ENCODE data around the gene BAIAP3. TPM values are rescaled to one million over a fixed set of nuclear protein-coding genes. Genes with fewer than 3 reads are reported as not detected.

BAIAP3 gene
- polyA plus RNA-seq, 1 donor from 2014 or later = 65.2 TPM

DNA sequence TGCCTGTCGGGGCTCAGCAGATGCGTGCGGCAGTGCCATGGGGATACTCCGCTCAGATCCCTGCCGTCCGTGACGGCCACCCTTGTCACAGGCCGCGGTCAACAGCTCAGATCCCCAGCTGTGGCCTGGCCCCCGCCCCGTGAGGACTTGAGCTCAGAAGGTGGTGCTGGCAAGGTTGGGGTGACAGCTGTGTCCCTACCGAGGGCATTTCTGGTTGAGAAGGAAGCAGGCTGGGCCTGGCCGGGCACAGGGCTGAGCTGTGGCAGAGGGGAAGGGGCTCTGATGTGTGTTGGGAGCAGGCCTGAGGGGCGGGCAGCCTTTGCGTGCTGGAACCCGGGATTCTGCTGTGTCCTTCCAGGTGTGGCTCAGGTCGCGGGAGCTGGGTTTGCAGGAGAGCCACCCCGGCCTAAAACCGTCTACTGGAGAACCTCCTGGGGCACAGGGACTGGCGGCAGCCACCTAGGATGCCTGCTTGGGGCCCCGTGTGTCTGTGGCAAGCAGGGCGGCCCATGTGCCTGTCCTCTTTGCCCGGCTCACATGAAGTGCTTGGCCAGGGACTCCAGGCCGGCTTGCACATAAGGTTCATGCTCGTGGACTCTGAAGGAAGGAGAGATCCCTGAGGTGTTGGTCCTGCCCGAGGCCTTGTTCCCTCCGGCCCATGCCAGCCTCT is 18.9 kb upstream of the BAIAP3 start:
- no peak for TF ChIP-seq EZH2 (IDR thresholded peaks at IDR 0.05; ENCODE audit: borderline replicate concordance, insufficient read depth, low read length, poor library complexity, severe bottlenecking)
- TF ChIP-seq, protein P1, sequence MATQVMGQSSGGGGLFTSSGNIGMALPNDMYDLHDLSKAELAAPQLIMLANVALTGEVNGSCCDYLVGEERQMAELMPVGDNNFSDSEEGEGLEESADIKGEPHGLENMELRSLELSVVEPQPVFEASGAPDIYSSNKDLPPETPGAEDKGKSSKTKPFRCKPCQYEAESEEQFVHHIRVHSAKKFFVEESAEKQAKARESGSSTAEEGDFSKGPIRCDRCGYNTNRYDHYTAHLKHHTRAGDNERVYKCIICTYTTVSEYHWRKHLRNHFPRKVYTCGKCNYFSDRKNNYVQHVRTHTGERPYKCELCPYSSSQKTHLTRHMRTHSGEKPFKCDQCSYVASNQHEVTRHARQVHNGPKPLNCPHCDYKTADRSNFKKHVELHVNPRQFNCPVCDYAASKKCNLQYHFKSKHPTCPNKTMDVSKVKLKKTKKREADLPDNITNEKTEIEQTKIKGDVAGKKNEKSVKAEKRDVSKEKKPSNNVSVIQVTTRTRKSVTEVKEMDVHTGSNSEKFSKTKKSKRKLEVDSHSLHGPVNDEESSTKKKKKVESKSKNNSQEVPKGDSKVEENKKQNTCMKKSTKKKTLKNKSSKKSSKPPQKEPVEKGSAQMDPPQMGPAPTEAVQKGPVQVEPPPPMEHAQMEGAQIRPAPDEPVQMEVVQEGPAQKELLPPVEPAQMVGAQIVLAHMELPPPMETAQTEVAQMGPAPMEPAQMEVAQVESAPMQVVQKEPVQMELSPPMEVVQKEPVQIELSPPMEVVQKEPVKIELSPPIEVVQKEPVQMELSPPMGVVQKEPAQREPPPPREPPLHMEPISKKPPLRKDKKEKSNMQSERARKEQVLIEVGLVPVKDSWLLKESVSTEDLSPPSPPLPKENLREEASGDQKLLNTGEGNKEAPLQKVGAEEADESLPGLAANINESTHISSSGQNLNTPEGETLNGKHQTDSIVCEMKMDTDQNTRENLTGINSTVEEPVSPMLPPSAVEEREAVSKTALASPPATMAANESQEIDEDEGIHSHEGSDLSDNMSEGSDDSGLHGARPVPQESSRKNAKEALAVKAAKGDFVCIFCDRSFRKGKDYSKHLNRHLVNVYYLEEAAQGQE (IDR thresholded peaks at IDR 0.05; ENCODE audit: borderline replicate concordance) = no peak
- TF ChIP-seq, protein P2, sequence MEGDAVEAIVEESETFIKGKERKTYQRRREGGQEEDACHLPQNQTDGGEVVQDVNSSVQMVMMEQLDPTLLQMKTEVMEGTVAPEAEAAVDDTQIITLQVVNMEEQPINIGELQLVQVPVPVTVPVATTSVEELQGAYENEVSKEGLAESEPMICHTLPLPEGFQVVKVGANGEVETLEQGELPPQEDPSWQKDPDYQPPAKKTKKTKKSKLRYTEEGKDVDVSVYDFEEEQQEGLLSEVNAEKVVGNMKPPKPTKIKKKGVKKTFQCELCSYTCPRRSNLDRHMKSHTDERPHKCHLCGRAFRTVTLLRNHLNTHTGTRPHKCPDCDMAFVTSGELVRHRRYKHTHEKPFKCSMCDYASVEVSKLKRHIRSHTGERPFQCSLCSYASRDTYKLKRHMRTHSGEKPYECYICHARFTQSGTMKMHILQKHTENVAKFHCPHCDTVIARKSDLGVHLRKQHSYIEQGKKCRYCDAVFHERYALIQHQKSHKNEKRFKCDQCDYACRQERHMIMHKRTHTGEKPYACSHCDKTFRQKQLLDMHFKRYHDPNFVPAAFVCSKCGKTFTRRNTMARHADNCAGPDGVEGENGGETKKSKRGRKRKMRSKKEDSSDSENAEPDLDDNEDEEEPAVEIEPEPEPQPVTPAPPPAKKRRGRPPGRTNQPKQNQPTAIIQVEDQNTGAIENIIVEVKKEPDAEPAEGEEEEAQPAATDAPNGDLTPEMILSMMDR (IDR thresholded peaks at IDR 0.05; ENCODE audit: poor library complexity, severe bottlenecking) = no peak
- TF ChIP-seq SMC3 (conservative IDR thresholded peaks at IDR 0.05; ENCODE audit: poor library complexity) = no peak
- no peak for TF ChIP-seq MXI1 (conservative IDR thresholded peaks at IDR 0.05; ENCODE audit: poor library complexity, severe bottlenecking)
- TF ChIP-seq POLR2AphosphoS5 (IDR thresholded peaks at IDR 0.05) = no peak
- TF ChIP-seq RAD21 (conservative IDR thresholded peaks at IDR 0.05) = no peak
- no peak for TF ChIP-seq TAF1 (IDR thresholded peaks at IDR 0.05; ENCODE audit: low read depth)
- TF ChIP-seq EP300 (conservative IDR thresholded peaks at IDR 0.05; ENCODE audit: poor library complexity, severe bottlenecking) = no peak
- H2AFZ ChIP-seq (ENCODE audit: low read depth, low read length) = no peak overlapping the region
- peaks cover 65% of the 10 kb centered on the region for H3K79me2 ChIP-seq (replicated peaks; ENCODE audit: insufficient read depth, low read length)
- H3K9me2 ChIP-seq (ENCODE audit: insufficient read depth, low read length) = no peaks in the 10 kb centered on the region
- H3K36me3 ChIP-seq (ENCODE audit: insufficient read depth, low read length) = no peaks in the 10 kb centered on the region
- peaks cover 58% of the 10 kb centered on the region for H4K20me1 ChIP-seq (ENCODE audit: insufficient read depth)
- H3F3A ChIP-seq (ENCODE audit: insufficient read depth, low read length, poor library complexity, severe bottlenecking) = no peaks in the 10 kb centered on the region
- H3K9ac ChIP-seq (ENCODE audit: low read length) = no peak overlapping the region
- no peaks in the 10 kb centered on the region for H3K9me3 ChIP-seq (ENCODE audit: low read length)
- no peak overlapping the region for H3K27ac ChIP-seq (ENCODE audit: low read length)
- no peak overlapping the region for H3K4me2 ChIP-seq (ENCODE audit: low read length)
- H3K27me3 ChIP-seq (ENCODE audit: insufficient read depth, low read depth, low read length) = no peaks in the 10 kb centered on the region
- H3K4me3 ChIP-seq (ENCODE audit: low read length) = no peak overlapping the region

DNA sequence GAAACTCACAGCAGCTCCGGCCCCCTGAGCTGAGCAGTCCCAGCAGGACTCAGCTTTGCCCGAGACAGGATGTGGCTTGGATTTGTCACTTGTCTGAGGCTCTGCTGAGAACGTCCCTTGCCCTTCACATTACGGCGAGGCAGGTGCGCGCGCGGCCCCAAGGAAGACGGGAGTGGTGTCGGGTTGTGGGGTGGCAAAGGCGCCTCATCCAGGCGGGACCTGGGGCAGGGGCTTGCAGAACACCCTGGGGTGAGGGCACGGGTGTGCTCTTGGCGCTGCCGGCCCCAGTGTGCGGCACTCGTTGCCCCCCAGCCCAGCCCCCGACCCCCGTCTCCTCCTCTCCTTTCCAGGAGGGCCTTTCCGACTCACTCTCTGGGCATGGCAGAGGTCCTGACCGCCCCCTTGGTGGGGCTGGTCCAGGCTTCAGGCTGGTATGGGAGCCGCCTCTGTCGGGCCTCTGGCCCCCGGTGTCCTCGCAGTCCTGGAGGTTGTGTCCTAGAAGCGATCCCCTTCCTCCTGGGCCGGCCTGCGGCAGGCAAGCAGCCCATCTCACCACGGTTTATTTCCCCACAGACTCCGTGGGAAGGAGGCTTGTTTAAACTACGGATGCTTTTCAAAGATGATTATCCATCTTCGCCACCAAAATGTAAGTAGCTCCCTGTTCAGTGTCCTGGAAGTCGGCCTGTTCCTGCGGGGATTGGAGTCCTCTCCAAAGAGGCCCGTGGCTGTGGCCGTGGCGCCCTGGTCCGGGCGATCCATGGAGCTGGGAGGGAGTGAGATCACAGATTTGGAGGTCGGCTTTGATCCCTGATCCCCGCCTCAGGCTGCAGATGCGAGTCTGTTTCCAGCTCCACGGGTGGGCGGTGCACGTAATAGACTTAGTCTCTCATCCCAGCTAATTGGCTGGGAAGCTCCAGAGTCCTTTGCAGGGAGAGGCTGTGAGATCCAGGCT is 18.1 kb upstream of the BAIAP3 start:
- Histone ChIP-seq H3K4me3 (ENCODE audit: low read length) (no peak overlapping the region), H3K9me2 (ENCODE audit: insufficient read depth, low read length) (no peaks in the 10 kb centered on the region), H2AFZ (ENCODE audit: low read depth, low read length) (no peak overlapping the region), H3K9ac (ENCODE audit: low read length) (no peak overlapping the region), H3K36me3 (ENCODE audit: insufficient read depth, low read length) (no peaks in the 10 kb centered on the region), H3K79me2 (replicated peaks; ENCODE audit: insufficient read depth, low read length) (peaks cover 60% of the 10 kb centered on the region), H3K27me3 (ENCODE audit: insufficient read depth, low read depth, low read length) (no peaks in the 10 kb centered on the region), H3F3A (ENCODE audit: insufficient read depth, low read length, poor library complexity, severe bottlenecking) (no peaks in the 10 kb centered on the region), H4K20me1 (ENCODE audit: insufficient read depth) (peaks cover 55% of the 10 kb centered on the region), H3K27ac (ENCODE audit: low read length) (no peak overlapping the region), H3K9me3 (ENCODE audit: low read length) (no peaks in the 10 kb centered on the region), H3K4me2 (ENCODE audit: low read length) (no peak overlapping the region)
- no peak for TF ChIP-seq EP300 (conservative IDR thresholded peaks at IDR 0.05; ENCODE audit: poor library complexity, severe bottlenecking)
- TF ChIP-seq EZH2 (IDR thresholded peaks at IDR 0.05; ENCODE audit: borderline replicate concordance, insufficient read depth, low read length, poor library complexity, severe bottlenecking) = no peak
- TF ChIP-seq TAF1 (IDR thresholded peaks at IDR 0.05; ENCODE audit: low read depth) = no peak
- TF ChIP-seq, protein P1 (IDR thresholded peaks at IDR 0.05; ENCODE audit: borderline replicate concordance) = no peak
- TF ChIP-seq SMC3 (conservative IDR thresholded peaks at IDR 0.05; ENCODE audit: poor library complexity) = no peak
- TF ChIP-seq, protein P2 (IDR thresholded peaks at IDR 0.05; ENCODE audit: poor library complexity, severe bottlenecking) = no peak
- no peak for TF ChIP-seq RAD21 (conservative IDR thresholded peaks at IDR 0.05)
- TF ChIP-seq MXI1 (conservative IDR thresholded peaks at IDR 0.05; ENCODE audit: poor library complexity, severe bottlenecking) = no peak
- no peak for TF ChIP-seq POLR2AphosphoS5 (IDR thresholded peaks at IDR 0.05)

All from neural cell (in vitro differentiated cells).